GM19328 (cell line): ENCODE data around the gene TBL1X.

ENCODE experiments used
- ATAC-seq: cut with Tn5 transposase; IDR thresholded peaks from one replicate; pipeline ENCODE4 v1.9.1; 2021; ENCODE audit warnings: mild to moderate bottlenecking, moderate library complexity; ENCODE audit not compliant: unreplicated experiment

TBL1X gene

DNA sequence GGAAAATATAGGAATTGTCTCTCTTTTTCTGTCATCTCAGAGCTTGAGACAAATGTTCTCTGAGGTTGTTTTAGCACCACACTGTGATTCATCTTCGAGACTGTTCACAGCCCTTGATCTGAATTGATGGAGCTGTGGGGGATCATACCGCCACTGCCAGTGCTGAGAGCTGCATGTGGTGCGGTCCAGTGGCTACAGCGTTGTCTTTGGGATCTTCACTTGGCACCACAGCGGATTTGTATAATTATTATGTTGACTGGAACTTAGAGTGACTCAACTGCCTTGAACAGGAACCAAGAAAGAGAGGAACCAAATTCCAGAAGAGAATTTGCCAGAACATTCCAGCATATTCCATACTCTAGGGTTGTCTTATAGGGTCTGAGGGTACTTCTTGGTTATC, 29.1 kb downstream of the TBL1X start:
- ATAC-seq: no peak

DNA sequence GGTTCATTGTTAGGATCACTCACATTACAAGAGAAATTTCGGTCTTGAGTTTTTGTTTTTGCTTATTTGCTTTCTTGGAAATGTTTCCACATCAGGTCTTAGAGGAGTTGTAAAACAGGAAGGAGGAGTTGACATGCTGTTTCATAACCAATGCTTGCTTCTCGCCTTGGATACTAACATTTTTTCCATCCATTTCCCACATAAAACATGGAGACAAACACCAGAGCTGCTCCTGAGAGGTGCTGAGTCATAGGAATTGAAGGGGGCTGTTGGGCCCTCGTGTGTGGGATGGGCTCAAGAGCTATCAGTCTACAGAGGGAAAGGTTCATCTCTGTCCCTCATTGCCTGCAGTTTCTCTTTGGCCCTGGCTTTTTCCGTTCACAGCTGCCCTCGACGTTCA, 29.9 kb downstream of the TBL1X start:
- ATAC-seq: no peak

DNA sequence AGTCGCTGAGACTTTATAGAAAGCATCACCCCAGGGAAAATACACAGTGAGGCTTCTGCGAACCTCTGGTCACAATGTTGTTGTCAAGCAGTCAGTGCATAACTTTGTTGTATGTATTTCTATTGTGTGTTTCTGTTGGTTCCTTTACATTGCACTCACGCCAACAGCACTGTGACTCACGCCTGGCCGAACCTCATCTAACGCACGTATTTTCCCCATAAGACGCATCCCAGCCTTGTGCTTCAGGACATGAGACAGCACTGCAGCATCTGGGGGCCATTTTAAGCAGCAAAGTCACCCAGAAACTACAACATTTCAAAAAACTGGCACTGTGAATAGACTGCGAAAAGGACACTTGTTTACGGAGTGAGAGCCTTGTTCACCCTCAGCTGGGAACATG, 30.6 kb downstream of the TBL1X start:
- no peak for ATAC-seq

DNA sequence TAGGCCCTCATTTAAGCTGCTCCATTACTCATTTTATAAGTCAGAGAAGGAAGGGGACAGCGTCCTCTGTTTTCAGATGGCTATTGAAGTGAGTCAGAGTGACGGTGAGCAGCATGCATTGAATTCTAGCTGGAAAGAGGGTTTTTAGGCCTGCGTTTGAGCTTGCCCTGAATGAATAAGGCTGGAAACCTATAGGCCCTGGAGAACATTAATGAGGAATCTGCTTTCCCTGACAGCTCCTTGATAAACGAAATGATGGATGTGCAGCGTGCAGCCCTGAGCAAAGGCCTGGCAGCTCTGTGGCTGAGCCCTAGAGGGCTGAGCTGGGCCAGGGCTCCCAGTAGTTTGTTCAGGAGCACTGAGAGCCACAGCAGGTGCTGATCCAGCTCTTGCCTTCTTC, 33.4 kb downstream of the TBL1X start:
- ATAC-seq: no peak

DNA sequence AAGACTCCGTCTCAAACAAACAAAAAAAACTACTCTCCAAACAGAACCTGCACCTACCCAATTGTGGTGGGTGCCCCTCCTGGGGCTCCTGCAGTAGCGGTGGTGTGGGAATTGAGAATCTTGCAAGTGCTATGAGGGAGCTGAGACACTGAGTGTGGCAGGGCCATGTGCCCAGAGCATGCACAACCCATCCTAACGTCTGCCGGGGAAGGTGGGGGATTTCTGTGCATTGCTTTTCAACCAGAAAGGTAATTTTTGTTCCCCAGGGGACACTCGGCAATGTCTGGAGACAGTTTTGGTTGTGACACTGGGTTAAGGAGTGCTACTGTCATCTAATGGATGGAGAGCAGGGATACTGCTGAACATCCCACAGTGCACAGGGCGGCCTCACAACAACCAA, 35.7 kb downstream of the TBL1X start:
- no peak for ATAC-seq

DNA sequence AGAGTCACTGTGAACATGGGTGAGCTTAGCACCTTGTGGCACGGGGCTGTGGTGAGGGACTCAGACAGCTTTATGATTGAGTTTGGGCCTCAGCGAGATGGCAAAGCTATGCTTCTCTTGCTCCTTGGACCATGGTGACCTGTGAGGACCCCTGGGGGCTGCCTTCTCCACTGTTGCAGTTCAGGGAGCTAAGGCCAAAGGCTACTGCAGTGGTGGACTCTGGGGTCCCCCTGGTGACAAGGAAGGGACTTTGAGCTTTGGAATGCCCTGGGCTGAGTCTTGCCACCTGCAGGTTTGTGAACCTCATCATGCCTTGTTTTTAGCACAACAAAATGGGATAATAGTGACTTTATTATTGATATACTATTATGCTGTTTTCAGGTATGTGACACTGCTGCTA, 36.5 kb downstream of the TBL1X start:
- ATAC-seq: no peak

DNA sequence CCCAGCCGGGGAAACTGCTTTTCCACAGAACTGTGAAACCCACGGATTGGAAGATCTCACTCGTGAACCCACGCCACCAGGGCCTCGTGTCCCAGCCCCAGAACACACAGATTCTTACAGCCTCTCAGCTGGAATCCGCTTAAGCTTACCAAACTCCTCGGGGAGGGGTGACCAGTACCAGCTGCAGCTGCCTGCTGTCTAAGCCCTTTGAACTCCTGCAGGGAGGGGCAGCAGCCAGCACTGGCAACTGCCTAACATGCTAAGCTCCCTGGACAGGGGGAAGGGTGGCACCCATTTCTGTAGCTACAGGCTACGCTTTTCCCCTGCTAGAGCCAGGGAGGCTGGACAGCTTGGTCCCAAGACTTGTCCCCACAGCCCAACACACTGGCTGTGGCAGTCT, 38.4 kb downstream of the TBL1X start:
- ATAC-seq: no peak

DNA sequence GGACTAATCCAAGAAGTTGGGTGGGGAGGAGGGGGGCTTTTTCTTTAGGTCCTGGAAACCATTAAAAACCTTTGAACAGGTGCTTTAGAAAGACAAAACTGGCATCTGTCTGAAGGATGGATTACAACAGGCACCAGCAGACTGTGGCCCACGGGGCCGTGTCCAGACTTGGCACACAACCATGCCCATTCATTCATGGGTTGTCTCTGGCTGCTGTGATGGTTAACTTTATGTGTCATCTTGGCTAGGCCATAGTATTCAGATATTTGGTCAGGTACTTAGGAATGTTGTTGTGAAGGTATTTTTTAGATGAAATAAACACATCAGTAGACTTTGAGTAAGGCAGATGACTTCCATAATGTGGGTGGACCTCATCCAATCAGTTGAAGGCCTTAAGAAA, 45.5 kb downstream of the TBL1X start:
- no peak for ATAC-seq

DNA sequence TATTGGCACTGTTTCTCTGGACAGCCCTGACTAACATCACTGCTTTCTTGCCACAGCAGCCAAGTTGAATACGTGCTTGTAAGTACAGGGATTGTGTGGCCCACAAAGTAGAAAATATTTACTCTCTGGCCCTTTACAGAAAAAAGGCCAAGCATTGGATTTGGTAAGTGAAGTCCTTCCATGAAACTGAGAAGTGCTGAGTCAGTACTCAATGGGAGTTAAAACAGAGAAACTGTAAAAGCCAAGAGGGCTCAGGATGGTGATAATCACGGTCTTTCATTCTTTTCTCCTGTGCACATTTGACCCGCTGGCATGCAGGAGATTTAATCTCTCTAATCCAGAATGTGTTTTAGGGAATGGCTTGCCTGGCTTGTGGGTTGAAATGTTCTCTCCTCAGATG, 46.1 kb downstream of the TBL1X start:
- no peak for ATAC-seq

DNA sequence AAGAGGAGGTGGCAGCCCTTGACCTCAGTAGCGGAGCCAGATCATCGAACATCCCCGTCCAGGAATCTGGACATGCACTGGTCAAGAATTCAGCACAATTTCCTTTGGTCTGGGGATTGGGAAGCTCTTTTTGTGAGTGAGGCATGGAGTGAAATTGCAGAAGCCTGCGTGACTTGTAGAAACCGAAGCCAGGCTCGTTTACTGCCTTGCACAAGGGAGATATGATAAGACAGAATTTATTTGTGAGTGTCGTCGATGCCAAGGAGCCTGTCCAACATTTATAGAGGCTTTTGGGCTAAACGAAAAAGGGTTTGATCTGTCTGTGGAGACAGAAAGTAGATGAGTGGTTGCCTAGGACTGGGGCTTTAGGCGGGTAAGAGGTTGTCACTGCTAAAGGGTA, 50.6 kb downstream of the TBL1X start:
- ATAC-seq: no peak

DNA sequence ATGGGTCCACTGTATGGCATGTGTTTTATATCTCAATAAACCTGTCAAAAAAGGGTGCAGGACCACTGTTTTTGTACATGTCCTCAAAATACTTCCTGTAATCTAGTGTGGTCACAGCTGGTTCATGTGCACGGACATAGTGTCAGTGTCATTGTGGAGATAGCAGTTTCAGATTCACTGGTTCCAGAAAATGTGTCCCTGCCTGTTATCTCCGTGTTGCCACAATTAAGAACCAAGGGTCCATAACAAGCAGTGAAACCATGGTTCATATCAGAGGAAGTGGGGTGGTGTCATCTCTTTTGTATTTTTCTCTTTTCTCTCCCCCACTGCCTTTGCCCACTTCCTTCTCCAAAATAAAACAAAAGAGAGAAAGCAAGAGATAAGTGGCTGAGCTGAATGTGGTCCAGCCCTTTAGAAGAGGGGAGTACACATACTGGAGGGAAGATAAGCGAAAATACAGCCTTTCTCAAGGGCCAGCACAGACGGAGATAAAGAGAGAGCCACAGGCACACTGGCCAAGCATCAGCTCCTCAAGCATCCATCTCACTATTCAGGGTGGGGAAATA, 51.2 kb downstream of the TBL1X start:
- ATAC-seq: no peak

DNA sequence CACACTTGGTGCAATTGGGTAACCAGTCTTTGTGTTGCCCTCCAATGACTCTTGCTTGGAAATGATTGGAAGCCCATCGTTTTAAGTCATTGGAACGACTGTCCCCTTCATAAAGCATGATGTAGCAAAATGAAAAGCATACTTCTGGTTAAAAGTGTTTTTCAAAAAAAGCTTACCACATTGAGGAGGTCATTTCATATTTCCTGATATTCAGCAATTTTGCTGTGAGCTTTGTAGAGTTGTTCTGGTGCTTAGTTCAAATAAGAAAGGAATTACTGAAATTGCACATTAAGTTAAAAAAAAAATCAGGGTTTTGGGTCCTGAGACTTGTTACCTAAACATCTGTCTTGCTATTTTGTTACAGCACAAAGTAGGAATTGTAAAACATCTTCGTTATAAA, 51.8 kb downstream of the TBL1X start:
- ATAC-seq: no peak

DNA sequence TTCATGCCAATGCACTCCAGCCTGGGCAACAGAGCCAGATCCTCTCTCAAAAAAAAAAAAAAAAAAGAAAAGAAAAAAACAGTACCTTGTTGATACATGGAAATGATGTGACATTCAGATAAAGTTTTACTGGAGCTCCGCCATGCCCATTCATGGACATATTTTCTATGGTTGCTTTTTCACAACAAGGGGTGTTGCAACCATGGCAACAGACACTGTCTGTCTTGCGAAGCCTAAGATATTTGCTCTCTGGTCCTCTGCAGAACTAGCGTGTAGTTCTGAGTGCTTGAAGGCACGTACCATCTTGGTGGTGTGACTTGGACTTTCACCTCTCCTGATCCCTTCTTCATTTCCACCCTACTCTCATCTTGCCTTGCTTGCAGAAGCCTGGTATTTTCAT, 53.2 kb downstream of the TBL1X start:
- no peak for ATAC-seq

DNA sequence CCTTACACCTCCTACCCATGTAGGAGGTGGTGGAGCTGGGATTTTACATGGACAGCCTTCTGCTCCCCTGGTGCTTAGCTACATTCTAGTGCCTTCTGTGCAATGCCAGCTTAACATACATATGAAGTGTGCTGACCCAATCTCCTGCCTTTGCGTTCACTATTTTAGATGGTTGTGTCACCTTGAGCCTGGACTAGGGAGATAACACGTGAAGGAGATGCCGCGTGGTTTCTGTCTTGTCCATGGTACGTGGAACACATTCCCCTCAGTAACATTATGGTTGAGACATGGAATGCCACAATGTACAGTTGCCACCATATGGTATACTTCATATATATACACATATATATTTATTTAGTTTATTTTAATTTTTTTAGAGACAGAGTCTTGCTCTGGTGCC, 54.0 kb downstream of the TBL1X start:
- ATAC-seq: no peak

DNA sequence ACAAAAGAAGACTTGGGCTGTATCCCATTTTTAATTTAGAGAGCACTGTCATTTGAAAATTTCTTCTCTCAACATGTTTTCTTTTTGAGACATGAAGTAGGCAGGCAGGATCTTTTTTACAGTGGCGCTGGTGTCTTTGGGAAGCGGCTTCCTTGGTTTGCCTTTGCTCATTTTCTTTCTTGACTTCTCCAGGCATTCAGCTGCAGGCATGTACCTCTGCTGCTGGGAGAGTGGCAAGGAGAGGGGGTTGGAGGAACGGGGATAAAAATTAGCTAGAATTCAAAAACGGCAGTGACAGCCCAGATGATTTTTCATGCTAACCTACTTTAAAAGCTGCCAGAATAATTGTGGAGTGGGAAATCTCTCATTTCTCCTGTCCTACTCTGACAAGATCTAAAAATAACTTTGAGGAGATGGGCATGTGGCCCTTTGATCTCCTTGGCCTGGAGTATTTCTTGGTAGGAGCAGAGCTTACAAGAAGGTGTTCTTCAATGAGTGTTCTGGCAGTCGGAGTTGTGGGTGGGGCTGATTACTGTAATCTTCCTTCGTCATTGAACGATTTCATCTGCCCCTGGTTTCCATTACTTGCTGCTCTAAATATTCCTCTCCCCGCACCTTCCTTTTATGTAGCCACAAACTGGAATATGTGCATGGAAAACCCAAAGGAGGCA, 54.8 kb downstream of the TBL1X start:
- ATAC-seq: no peak

DNA sequence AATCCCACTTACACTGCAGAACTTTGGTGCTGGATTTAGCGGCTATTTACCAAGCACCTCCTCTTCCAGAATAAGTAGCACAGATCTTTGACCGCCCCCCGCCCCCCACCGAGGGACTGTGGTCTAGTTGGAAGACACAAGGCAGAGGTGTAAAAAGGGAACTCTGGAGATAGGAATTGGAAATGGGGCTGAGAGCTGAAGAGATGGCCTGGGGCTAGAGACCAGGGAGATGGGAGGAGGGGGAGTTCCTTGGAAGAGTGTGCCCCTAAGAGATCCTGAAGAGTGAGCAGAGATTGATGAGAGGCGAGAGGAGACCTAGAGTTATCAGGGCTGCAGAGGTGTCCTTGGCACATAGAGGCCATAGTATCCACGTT, 55.3 kb downstream of the TBL1X start:
- no peak for ATAC-seq

DNA sequence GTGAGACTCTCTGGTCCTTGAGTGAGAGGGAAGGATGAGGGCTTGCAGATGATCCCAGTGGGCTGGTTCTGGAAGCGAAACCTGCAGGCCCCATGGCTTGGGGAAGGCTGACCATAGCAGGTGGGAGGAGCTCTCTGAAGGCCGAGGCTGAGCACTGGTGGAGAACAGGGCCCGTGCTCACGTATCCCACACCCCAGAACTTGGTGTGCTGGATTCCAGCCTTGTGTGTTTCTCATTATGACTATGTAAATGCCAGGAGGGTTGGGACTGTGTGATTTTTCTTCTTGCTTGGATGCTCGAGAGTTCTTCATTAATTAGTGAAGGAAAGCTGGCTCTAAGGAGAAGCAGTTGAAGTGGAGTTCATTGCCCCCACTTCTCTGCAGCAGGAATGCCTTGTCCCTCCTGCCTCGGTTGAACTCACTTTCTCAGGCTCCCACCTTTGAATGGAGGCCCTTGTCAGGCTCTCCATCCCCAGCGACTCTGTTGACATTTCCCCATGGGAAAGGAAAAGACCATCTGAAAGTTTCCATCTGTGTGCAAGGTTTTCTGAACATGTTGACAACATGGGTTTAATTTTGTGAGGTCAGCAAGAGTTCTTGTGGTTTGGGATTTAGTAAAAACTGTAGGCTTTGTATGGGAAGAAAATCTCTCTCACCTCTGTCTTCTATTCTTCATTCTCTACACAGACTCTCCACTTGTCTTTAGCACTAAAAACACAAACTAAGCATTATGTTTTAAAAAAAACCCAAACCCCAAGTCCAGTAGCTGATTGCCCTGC, 57.7 kb downstream of the TBL1X start:
- no peak for ATAC-seq

DNA sequence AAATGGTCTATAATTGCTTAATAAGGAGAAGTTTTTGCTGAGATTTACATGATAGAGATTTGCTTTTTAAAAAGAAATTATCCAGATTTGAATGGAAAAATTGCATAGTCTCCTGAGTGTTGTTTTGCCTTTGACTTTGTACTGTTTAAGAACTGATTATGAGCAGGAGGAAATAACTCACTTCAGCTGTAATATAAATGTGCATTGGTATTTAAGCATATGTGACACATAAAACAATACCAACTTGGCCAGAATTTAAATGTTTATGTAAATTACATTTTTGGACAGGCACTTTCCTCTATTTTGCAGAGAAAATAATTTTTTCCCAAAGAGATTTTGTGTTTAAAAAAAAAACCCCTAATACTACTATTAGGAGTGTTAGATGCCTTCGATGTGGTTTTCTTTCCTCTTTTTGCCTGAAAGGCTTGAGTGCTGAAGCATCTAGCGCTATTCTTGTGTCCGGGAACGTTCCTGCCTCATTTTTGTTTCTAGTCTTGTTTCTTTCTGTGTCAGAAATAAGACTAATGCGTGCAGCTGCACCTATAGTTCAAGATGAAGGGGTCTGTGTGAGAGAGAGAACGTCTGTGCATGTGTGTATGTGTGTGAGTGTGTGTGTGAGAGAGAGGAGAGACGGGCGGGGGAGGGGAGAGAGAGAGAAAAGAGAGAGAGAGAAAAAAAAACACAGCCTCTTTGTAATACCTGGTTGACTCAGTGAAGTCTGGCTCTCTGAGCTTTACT, 60.8 kb downstream of the TBL1X start:
- ATAC-seq: no peak

DNA sequence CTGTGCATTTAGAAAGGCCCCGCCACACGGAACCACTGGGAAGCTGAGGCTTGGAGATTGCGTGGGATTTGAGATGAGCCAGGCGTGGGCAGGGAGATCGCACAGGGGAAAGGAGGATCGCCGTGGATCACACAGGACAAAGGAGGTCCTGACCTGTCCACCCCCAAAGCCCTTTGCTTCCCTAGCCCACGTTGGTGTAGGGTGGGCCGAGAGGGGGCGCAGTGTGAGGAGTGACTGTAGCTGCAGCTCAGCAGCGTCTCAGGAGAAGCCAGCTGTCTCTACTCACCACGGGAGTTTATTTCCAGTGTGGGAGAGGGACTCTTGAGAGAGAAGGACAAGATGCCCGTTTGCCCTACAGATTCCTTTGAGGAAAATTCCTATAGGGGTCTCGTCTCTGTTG, 62.1 kb downstream of the TBL1X start:
- no peak for ATAC-seq

DNA sequence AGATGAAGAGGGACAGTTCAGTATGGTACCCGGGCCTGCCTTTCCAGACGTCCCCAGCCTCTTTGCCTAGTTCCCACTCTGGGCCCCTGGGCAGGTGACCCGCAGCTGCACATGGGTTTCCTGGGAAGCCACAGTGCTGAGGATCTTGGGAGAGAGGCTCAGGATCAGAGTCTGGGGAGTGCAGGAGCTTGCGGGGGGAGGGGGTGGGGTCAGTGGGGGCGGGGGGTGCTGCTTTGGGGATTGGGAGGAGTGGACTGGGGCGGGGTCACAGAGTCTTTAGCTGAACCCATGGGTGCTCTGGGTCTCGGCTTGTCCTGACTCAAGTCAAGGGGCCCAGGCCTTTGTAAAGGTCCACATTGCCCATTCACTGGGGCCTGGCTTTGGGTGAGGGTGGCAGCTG, 63.6 kb downstream of the TBL1X start:
- ATAC-seq: no peak

DNA sequence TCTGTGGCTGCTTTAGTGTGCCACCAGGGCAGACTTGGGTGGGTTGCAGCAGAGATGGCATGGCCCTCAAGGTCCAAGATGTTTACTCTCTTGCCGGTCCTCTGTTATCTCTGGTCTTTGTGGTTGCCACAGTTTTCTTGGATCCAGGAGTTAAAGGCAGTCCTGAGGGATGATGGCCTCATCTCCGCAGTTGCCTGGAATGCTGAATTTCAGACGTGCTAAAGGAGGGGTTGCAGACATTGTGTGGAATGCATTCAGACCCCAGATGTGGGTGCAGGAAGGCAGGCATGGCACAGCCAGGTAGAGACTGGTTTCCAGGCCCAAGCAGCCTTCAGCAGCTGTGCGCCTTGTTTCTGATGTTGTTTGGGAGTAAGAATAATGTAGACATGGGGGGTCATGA, 64.4 kb downstream of the TBL1X start:
- ATAC-seq: no peak

DNA sequence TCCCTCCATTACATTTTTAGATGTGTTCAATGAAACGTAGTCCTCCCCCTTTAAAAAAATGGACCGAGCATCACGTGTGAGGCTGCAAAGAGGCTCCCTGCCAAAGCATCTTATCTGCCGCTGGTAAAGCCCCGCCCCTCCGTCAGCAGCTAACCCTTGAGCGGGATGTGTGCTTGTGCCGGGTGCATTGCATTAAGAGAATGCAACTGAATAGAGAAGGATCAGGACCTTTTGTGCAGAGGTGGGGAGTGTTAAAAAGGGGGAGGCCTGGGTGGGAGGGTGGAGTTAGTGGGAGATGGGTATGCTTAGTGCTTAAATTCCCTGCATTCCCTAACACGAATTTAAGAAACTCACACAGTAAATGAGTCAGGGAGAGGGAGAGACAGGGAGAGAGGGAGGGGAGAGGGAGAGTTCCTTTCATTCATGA, 66.0 kb downstream of the TBL1X start:
- ATAC-seq: peak; percentile 66
